ENCODE measurements around the gene NT5E.

Gene NT5E

DNA sequence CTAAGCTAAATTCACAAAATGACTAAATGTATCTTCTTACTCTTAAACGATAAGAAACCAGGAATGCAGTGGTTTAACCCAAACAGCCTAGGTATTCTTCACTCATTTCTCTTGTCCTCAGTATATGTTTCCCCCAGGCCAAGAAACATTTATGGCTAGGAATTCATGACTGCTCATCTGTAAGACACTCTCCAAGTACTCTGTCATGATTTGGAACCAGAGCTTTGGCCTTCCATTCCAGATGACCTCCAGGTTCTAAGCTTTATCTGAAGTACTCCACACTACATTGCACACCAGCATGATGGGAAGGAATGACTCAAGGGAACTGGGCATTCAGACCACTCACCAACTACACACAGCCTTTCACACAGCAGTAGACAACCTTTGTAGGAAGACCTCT is 29.3 kb downstream of the NT5E start:
- no peaks in the 10 kb centered on the region for H3K9me3 ChIP-seq (ENCODE audit: severe bottlenecking)
- no peak overlapping the region for H3K27ac ChIP-seq (ENCODE audit: poor library complexity, severe bottlenecking)
- H3K36me3 ChIP-seq (ENCODE audit: low read depth), result peaks cover 6% of the 10 kb centered on the region; the same call in 1 of the 2 replicates
- no peak overlapping the region for H3K4me3 ChIP-seq (ENCODE audit: severe bottlenecking)
- ATAC-seq (ENCODE audit: low read depth) (no peak), DNase-seq (ENCODE audit: low spot score) (no peak)
- H3K4me1 ChIP-seq (ENCODE audit: insufficient read depth, poor library complexity, severe bottlenecking), result peaks cover 4% of the 10 kb centered on the region
- no peak for TF ChIP-seq CTCF (IDR thresholded peaks at IDR 0.05; ENCODE audit: poor library complexity, severe bottlenecking)
- no peaks in the 10 kb centered on the region for H3K27me3 ChIP-seq (ENCODE audit: insufficient read depth, poor library complexity, severe bottlenecking)

DNA sequence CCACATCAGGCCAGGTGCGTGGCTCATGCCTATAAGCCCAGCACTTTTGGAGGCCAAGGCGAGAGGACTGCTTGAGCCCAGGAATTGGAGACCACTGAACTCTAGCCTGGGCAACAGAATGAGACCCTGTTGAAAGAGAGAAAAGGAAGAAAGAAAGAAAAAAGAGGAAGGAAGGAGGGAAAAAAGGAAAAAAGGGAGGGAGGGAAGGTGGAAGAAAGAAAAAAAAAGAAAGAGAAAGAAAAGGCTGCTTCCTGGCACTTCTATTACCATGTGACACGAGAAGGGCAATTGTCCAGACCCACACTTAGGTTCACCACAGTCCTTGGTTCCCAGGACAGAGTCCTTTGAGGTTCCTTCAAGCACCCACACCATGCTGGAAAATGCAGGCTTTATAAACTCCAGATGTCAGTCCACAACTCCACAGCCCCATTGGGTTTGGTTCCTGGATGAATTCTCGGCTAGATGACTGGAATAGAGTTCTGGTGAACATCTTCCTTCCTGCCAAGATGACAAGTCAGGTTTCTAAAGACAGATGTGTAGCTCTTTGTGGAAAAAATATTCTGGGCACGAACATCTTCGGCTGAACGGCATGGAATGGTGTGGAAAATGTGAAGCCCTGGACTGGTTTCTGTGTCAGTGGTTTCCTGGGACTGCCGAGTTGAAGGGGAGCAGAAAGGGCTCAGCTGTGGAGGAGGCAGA is 32.5 kb downstream of the NT5E start:
- H3K9me3 ChIP-seq (ENCODE audit: severe bottlenecking), result no peaks in the 10 kb centered on the region
- H3K4me1 ChIP-seq (ENCODE audit: insufficient read depth, poor library complexity, severe bottlenecking), result peaks cover 4% of the 10 kb centered on the region
- DNase-seq (ENCODE audit: low spot score), result no peak
- no peaks in the 10 kb centered on the region; the same call in none of the 2 replicates for H3K36me3 ChIP-seq (ENCODE audit: low read depth)
- H3K27me3 ChIP-seq (ENCODE audit: insufficient read depth, poor library complexity, severe bottlenecking), result no peaks in the 10 kb centered on the region
- peak; percentile 26; the same call in 1 of the 3 replicates for ATAC-seq (ENCODE audit: low read depth)
- H3K4me3 ChIP-seq (ENCODE audit: severe bottlenecking), result no peak overlapping the region
- H3K27ac ChIP-seq (ENCODE audit: poor library complexity, severe bottlenecking), result peak overlapping the region; percentile 7
- TF ChIP-seq CTCF (IDR thresholded peaks at IDR 0.05; ENCODE audit: poor library complexity, severe bottlenecking), result no peak

- peak; percentile 98 for TF ChIP-seq CTCF (IDR thresholded peaks at IDR 0.05; ENCODE audit: poor library complexity, severe bottlenecking)
These were observed 33.2 kb downstream of the NT5E start for GRCh38 chr6:85482905-85483700.

DNA sequence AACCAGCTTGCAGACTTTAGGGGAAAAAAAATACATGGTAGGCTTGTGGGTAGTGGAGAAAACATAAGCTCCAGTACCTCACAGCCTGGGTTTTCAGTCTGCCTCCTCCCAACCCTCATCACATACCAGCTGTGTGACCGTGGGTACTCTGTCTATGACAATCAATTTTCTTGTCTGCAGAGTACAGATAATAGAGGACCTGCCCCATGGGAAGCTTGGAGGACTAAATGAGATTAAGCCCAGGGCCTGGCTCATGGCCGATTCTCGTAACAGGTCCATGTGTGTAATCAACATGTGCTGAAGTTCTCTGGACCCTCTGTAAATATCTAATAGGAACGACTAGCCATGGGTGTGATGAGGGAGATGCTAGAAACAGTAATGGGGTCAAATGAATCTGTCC is 34.0 kb downstream of the NT5E start:
- Histone ChIP-seq H3K4me1 (ENCODE audit: insufficient read depth, poor library complexity, severe bottlenecking) (peaks cover 4% of the 10 kb centered on the region), H3K4me3 (ENCODE audit: severe bottlenecking) (no peak overlapping the region), H3K27me3 (ENCODE audit: insufficient read depth, poor library complexity, severe bottlenecking) (no peaks in the 10 kb centered on the region), H3K9me3 (ENCODE audit: severe bottlenecking) (no peaks in the 10 kb centered on the region), H3K36me3 (ENCODE audit: low read depth) (no peaks in the 10 kb centered on the region; the same call in 1 of the 2 replicates), H3K27ac (ENCODE audit: poor library complexity, severe bottlenecking) (no peak overlapping the region)
- ATAC-seq (ENCODE audit: low read depth) (no peak), DNase-seq (ENCODE audit: low spot score) (no peak)
- TF ChIP-seq CTCF (IDR thresholded peaks at IDR 0.05; ENCODE audit: poor library complexity, severe bottlenecking), result no peak

More at GRCh38 chr6:85482905-85483700, 33.2 kb downstream of the NT5E start:
- Histone ChIP-seq H3K4me1 (ENCODE audit: insufficient read depth, poor library complexity, severe bottlenecking) (peaks cover 4% of the 10 kb centered on the region), H3K9me3 (ENCODE audit: severe bottlenecking) (no peaks in the 10 kb centered on the region), H3K4me3 (ENCODE audit: severe bottlenecking) (no peak overlapping the region), H3K27ac (ENCODE audit: poor library complexity, severe bottlenecking) (peak overlapping the region; percentile 7), H3K36me3 (ENCODE audit: low read depth) (no peaks in the 10 kb centered on the region; the same call in 1 of the 2 replicates), H3K27me3 (ENCODE audit: insufficient read depth, poor library complexity, severe bottlenecking) (no peaks in the 10 kb centered on the region)
- ATAC-seq (ENCODE audit: low read depth) (peak; percentile 88), DNase-seq (ENCODE audit: low spot score) (no peak)
